Measurements from ENCODE around the gene GET3. TPM values are rescaled to one million over a fixed set of nuclear protein-coding genes. Genes with fewer than 3 reads are reported as not detected.

GET3 gene
- total and polyA plus RNA-seq, 2 of the 4 experiments (the other 2 are of a cell fraction), result 129 to 152 TPM

- no peak overlapping the region for H2BK5ac ChIP-seq (ENCODE audit: low read depth, low read length, poor library complexity, severe bottlenecking)
- H2BK15ac ChIP-seq (ENCODE audit: low read depth, low read length), result no peak overlapping the region
- H2AK9ac ChIP-seq (replicated peaks; ENCODE audit: low read depth, low read length, poor library complexity), result peak overlapping the region; percentile 81
- H3K14ac ChIP-seq (replicated peaks; ENCODE audit: low read depth, low read length), result no peak overlapping the region
- no peak overlapping the region for H4K5ac ChIP-seq (ENCODE audit: low read depth, low read length)
- peaks cover 4% of the 10 kb centered on the region; the same call in 1 of the 2 replicates for H3K9me1 ChIP-seq (ENCODE audit: insufficient read depth, low read length)
- intact Hi-C loops (cut with micrococcal nuclease), result no loop called here
- in situ Hi-C loops (cut with MboI; ENCODE audit: low sequenced_read_pairs), result no loop called here
- no peak overlapping the region for H2AFZ ChIP-seq (replicated peaks; ENCODE audit: low read length, poor library complexity)
- no peak overlapping the region for H2BK20ac ChIP-seq (ENCODE audit: low read depth, low read length)
- dilution Hi-C loops (cut with HindIII; ENCODE audit: low sequenced_read_pairs, unreplicated experiment), result no loop called here
- no peak overlapping the region for H2AK5ac ChIP-seq (ENCODE audit: low read depth, low read length)
- H3K23ac ChIP-seq (ENCODE audit: low read depth, low read length), result no peak overlapping the region
- peaks cover 36% of the 10 kb centered on the region for H3K36me3 ChIP-seq (ENCODE audit: control insufficient read depth, insufficient read depth, low read length)
- H3K27me3 ChIP-seq (ENCODE audit: control insufficient read depth, insufficient read depth, low read length), result no peaks in the 10 kb centered on the region
- H3K79me1 ChIP-seq (ENCODE audit: low read depth in 1 of 2, low read length in 2 of 2), result peaks cover 12 to 45% of the 10 kb centered on the region in 2 experiments; a peak in 3 of 4 replicates
- H3K4me3 ChIP-seq (ENCODE audit: insufficient read depth, low read depth, low read length), result no peak overlapping the region
- H3K4me1 ChIP-seq (ENCODE audit: control insufficient read depth, insufficient read depth, low read length), result peaks cover 4% of the 10 kb centered on the region; the same call in 1 of the 2 replicates
- ATAC-seq (ENCODE audit: low read depth), result no peak
- no peak for DNase-seq
- no peak overlapping the region for H3K27ac ChIP-seq (ENCODE audit: insufficient read depth, low read length)
- TF ChIP-seq, protein P1, sequence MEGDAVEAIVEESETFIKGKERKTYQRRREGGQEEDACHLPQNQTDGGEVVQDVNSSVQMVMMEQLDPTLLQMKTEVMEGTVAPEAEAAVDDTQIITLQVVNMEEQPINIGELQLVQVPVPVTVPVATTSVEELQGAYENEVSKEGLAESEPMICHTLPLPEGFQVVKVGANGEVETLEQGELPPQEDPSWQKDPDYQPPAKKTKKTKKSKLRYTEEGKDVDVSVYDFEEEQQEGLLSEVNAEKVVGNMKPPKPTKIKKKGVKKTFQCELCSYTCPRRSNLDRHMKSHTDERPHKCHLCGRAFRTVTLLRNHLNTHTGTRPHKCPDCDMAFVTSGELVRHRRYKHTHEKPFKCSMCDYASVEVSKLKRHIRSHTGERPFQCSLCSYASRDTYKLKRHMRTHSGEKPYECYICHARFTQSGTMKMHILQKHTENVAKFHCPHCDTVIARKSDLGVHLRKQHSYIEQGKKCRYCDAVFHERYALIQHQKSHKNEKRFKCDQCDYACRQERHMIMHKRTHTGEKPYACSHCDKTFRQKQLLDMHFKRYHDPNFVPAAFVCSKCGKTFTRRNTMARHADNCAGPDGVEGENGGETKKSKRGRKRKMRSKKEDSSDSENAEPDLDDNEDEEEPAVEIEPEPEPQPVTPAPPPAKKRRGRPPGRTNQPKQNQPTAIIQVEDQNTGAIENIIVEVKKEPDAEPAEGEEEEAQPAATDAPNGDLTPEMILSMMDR (conservative IDR thresholded peaks at IDR 0.05; ENCODE audit: low read depth, low read length), result no peak
- TF ChIP-seq, protein P2, sequence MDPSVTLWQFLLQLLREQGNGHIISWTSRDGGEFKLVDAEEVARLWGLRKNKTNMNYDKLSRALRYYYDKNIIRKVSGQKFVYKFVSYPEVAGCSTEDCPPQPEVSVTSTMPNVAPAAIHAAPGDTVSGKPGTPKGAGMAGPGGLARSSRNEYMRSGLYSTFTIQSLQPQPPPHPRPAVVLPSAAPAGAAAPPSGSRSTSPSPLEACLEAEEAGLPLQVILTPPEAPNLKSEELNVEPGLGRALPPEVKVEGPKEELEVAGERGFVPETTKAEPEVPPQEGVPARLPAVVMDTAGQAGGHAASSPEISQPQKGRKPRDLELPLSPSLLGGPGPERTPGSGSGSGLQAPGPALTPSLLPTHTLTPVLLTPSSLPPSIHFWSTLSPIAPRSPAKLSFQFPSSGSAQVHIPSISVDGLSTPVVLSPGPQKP (IDR thresholded peaks at IDR 0.05; ENCODE audit: borderline replicate concordance, low read depth, low read length), result no peak
- TF ChIP-seq BHLHE40 (IDR thresholded peaks at IDR 0.05; ENCODE audit: low read depth, low read length), result no peak
- no peak for TF ChIP-seq MAFK (IDR thresholded peaks at IDR 0.05; ENCODE audit: low read depth, low read length)
- TF ChIP-seq MAZ (IDR thresholded peaks at IDR 0.05; ENCODE audit: borderline replicate concordance, low read depth, low read length), result no peak
- no peak for TF ChIP-seq POLR2A (IDR thresholded peaks at IDR 0.05; ENCODE audit: low read depth, low read length)
- TF ChIP-seq SMC3 (IDR thresholded peaks at IDR 0.05; ENCODE audit: low read depth, low read length), result no peak
- TF ChIP-seq CHD1 (IDR thresholded peaks at IDR 0.05; ENCODE audit: low read depth, low read length), result no peak
- no peak for TF ChIP-seq RAD21 (IDR thresholded peaks at IDR 0.05; ENCODE audit: low read length)
- no peak for TF ChIP-seq FOS (IDR thresholded peaks at IDR 0.05; ENCODE audit: low read depth, low read length)
- TF ChIP-seq USF2 (IDR thresholded peaks at IDR 0.05; ENCODE audit: low read depth, low read length), result no peak
- POLR2A ChIA-PET (ENCODE audit: unreplicated experiment), result no interaction called here
- CTCF ChIA-PET, result no interaction called here
- H3K9ac ChIP-seq (ENCODE audit: low read depth, low read length), result no peak overlapping the region
- H3K4ac ChIP-seq (ENCODE audit: low read depth, low read length), result no peak overlapping the region
- no peak overlapping the region for H3K56ac ChIP-seq (ENCODE audit: extremely low read depth, insufficient read depth, low read length)
- H4K20me1 ChIP-seq (ENCODE audit: insufficient read depth, low read length), result peaks cover 29% of the 10 kb centered on the region
- WGBS, 2 experiments (ENCODE audit: extremely low coverage in 2 of 2, insufficient read length in 1 of 2), result 100% methylated on average over 3 of the region's 9 CpGs; no CpG with 5 or more reads in 1 of the 2 experiments
- H3K4me2 ChIP-seq (ENCODE audit: low read depth, low read length), result no peak overlapping the region
- H4K8ac ChIP-seq (ENCODE audit: low read depth in 2 of 2, low read length in 2 of 2), result no peak overlapping the region
- no peaks in the 10 kb centered on the region for H3K9me3 ChIP-seq (ENCODE audit: control insufficient read depth, insufficient read depth, low read length)
- H3K18ac ChIP-seq (ENCODE audit: low read depth, low read length), result no peak overlapping the region
- BruUV-seq (replicated peaks), result no TSS peak
- H4K91ac ChIP-seq (ENCODE audit: insufficient read depth, low read depth, low read length), result no peak overlapping the region
- no peak overlapping the region for H2BK120ac ChIP-seq (ENCODE audit: low read depth, low read length)
These were observed 9.4 kb upstream of the GET3 start for GRCh38 chr19:12727745-12728433.
